Neural crest cell (in vitro differentiated cells): ENCODE measurements around the gene RASSF1. TPM values are rescaled to one million over a fixed set of nuclear protein-coding genes. Genes with fewer than 3 reads are reported as not detected.

Source experiments
- DNase-seq: peaks from one replicate; pipeline ENCODE4 v3.0.0; 2021; ENCODE audit warnings: low read depth, mixed read lengths, low spot score
- H3K27ac Mint-ChIP-seq: one replicate; pipeline ENCODE4 v1.8.0; 2021; ENCODE audit warnings: mild to moderate bottlenecking, mixed read lengths; ENCODE audit not compliant: unreplicated experiment
- H3K27me3 Mint-ChIP-seq: 2 replicates; pipeline ENCODE4 v1.8.0; 2021; ENCODE audit warnings: low read depth, mild to moderate bottlenecking, mixed read lengths
- H3K36me3 Mint-ChIP-seq: 2 replicates; pipeline ENCODE4 v1.8.0; 2021; ENCODE audit warnings: low read depth, mild to moderate bottlenecking, mixed read lengths
- H3K4me1 Mint-ChIP-seq: 2 replicates; pipeline ENCODE4 v1.8.0; 2021; ENCODE audit warnings: mixed read lengths
- H3K4me3 Mint-ChIP-seq: one replicate; pipeline ENCODE4 v1.8.0; 2021; ENCODE audit warnings: mild to moderate bottlenecking, mixed read lengths
- H3K9me3 Mint-ChIP-seq: 2 replicates; pipeline ENCODE4 v1.8.0; 2021; ENCODE audit warnings: mixed read lengths
- CTCF ChIP-seq: fragments of 200-600 bp; sonication (generic); conservative IDR thresholded peaks from 2 replicates; pipeline ENCODE4 v1.5.0; 2021; ENCODE audit warnings: antibody characterized with exemption, mild to moderate bottlenecking
- total RNA-seq: library from RNA; stranded (reverse); gene quantifications from 2 replicates; pipeline ENCODE4 v1.2.1, GENCODE V29; 2021

Gene RASSF1
- total RNA-seq, 1 donor from 2014 or later = 15.1 TPM

- Mint-ChIP-seq H3K9me3 (no peaks in the 10 kb centered on the region), H3K36me3 (no peaks in the 10 kb centered on the region), H3K4me3 (peak overlapping the region; percentile 75), H3K27ac (peak overlapping the region; percentile 57), H3K27me3 (no peaks in the 10 kb centered on the region), H3K4me1 (peaks cover 12% of the 10 kb centered on the region)
- no peak for DNase-seq
- TF ChIP-seq CTCF = no peak
These were observed 24.0 kb upstream of the RASSF1 start for GRCh38 chr3:50364573-50365079.

GRCh38 chr3:50359760-50360110, 19.1 kb upstream of the RASSF1 start:
- Mint-ChIP-seq H3K9me3 (no peaks in the 10 kb centered on the region), H3K4me1 (peaks cover 42% of the 10 kb centered on the region), H3K27me3 (no peaks in the 10 kb centered on the region), H3K27ac (peak overlapping the region; percentile 9), H3K4me3 (peak overlapping the region; percentile 97), H3K36me3 (no peaks in the 10 kb centered on the region)
- no peak for TF ChIP-seq CTCF
- DNase-seq = no peak

- H3K36me3 Mint-ChIP-seq = no peaks in the 10 kb centered on the region
- no peak for TF ChIP-seq CTCF
- peak; percentile 88 for DNase-seq
- H3K4me3 Mint-ChIP-seq = peak within 1 kb of the TSS; percentile 97
- H3K27ac Mint-ChIP-seq = peak within 1 kb of the TSS; percentile 95
- H3K9me3 Mint-ChIP-seq = no peaks in the 10 kb centered on the region
- peaks cover 42% of the 10 kb centered on the region for H3K4me1 Mint-ChIP-seq
- H3K27me3 Mint-ChIP-seq = no peaks in the 10 kb centered on the region
These were observed 18.5 kb upstream of the RASSF1 start, which contains the start of gene TMEM115 for GRCh38 chr3:50358911-50359759. Gene TMEM115 (minus strand): TSS chr3:50359521. CDS start chr3:50359063, 458 bp downstream.

- DNase-seq = no peak
- Mint-ChIP-seq H3K36me3 (no peaks in the 10 kb centered on the region), H3K27ac (peak overlapping the region; percentile 95), H3K27me3 (no peaks in the 10 kb centered on the region), H3K9me3 (no peaks in the 10 kb centered on the region), H3K4me3 (peak overlapping the region; percentile 93), H3K4me1 (peaks cover 39% of the 10 kb centered on the region)
- no peak for TF ChIP-seq CTCF
These were observed 17.8 kb upstream of the RASSF1 start for GRCh38 chr3:50358355-50358910.

GRCh38 chr3:50357481-50357880, 16.8 kb upstream of the RASSF1 start:
- no peak for TF ChIP-seq CTCF
- Mint-ChIP-seq H3K4me3 (peak overlapping the region; percentile 93), H3K9me3 (no peaks in the 10 kb centered on the region), H3K27me3 (no peaks in the 10 kb centered on the region), H3K36me3 (no peaks in the 10 kb centered on the region), H3K4me1 (peaks cover 39% of the 10 kb centered on the region), H3K27ac (peak overlapping the region; percentile 50)
- no peak for DNase-seq
